HepG2 (cell line): Measurements from ENCODE around the gene ATG3. TPM values are rescaled to one million over a fixed set of nuclear protein-coding genes. Genes with fewer than 3 reads are reported as not detected.

ENCODE experiments used
- ADNP ChIP-seq: sonication (generic); formaldehyde crosslinking; IDR thresholded peaks from 2 replicates; pipeline ENCODE4 v1.4.0; 2020; ENCODE audit warnings: missing genetic modification reagents
- ATF2 ChIP-seq: sonication (generic); formaldehyde crosslinking; IDR thresholded peaks from 2 replicates; pipeline ENCODE4 v1.4.0; 2020; ENCODE audit warnings: missing genetic modification reagents
- FOXA3 ChIP-seq: IDR thresholded peaks from 2 replicates; pipeline ENCODE4 v1.6.1; 2016; ENCODE audit warnings: missing genetic modification reagents, missing compliant biosample characterization
- GABPA ChIP-seq, 2 experiments: IDR thresholded peaks; 2 replicates each; pipeline ENCODE4 v1.6.1; 2011 to 2016; ENCODE audit warnings: low read depth in 2 of 2, low read length in 1 of 2, missing biosample characterization in 1 of 2, missing genetic modification characterization in 1 of 2
- HOXA3 ChIP-seq: sonication (generic); formaldehyde crosslinking; IDR thresholded peaks from 2 replicates; pipeline ENCODE4 v1.5.0; 2020; ENCODE audit warnings: missing genetic modification reagents
- IRF2 ChIP-seq: IDR thresholded peaks from 2 replicates; pipeline ENCODE4 v1.6.1; 2018; ENCODE audit warnings: missing genetic modification reagents, missing compliant biosample characterization
- MAZ ChIP-seq, 2 experiments: sonication (generic) in 1 of 2; formaldehyde crosslinking in 1 of 2; IDR thresholded peaks; 2 replicates each; pipeline versions ENCODE4 v1.5.0 to v1.6.1; 2012 to 2020; ENCODE audit warnings: low read depth in 2 of 2, mild to moderate bottlenecking in 2 of 2, borderline replicate concordance in 1 of 2, improper control_type of control experiment in 1 of 2, low read length in 1 of 2, missing genetic modification reagents in 1 of 2, moderate library complexity in 1 of 2
- NRL ChIP-seq: sonication (generic); formaldehyde crosslinking; IDR thresholded peaks from 2 replicates; pipeline ENCODE4 v1.5.0; 2020; ENCODE audit warnings: missing genetic modification reagents, mild to moderate bottlenecking, moderate library complexity, borderline replicate concordance
- PHF20 ChIP-seq: sonication (generic); formaldehyde crosslinking; IDR thresholded peaks from 2 replicates; pipeline ENCODE4 v1.5.0; 2020; ENCODE audit warnings: mild to moderate bottlenecking, missing genetic modification reagents
- RFXAP ChIP-seq: sonication (generic); formaldehyde crosslinking; IDR thresholded peaks from 2 replicates; pipeline ENCODE4 v1.4.0; 2020; ENCODE audit warnings: missing genetic modification reagents, borderline replicate concordance
- TARDBP ChIP-seq: sonication (generic); formaldehyde crosslinking; IDR thresholded peaks from 2 replicates; pipeline ENCODE4 v1.8.0; 2022; ENCODE audit warnings: mild to moderate bottlenecking, missing genetic modification reagents
- ZBTB20 ChIP-seq: sonication (generic); formaldehyde crosslinking; IDR thresholded peaks from 2 replicates; pipeline ENCODE4 v1.8.1; 2023; ENCODE audit warnings: missing genetic modification reagents, low read depth, mild to moderate bottlenecking, borderline replicate concordance
- ZC3H4 ChIP-seq: sonication (generic); formaldehyde crosslinking; IDR thresholded peaks from 2 replicates; pipeline ENCODE4 v1.4.0; 2020; ENCODE audit warnings: missing genetic modification reagents, borderline replicate concordance
- ZNF292 ChIP-seq: sonication (generic); formaldehyde crosslinking; IDR thresholded peaks from 2 replicates; pipeline ENCODE4 v1.8.1; 2022; ENCODE audit warnings: mild to moderate bottlenecking, low read depth, missing genetic modification reagents, borderline replicate concordance
- ZNF446 ChIP-seq: sonication (generic); formaldehyde crosslinking; IDR thresholded peaks from 2 replicates; pipeline ENCODE4 v1.5.0; 2020; ENCODE audit warnings: mild to moderate bottlenecking, missing genetic modification reagents
- ZNF569 ChIP-seq: sonication (generic); formaldehyde crosslinking; IDR thresholded peaks from 2 replicates; pipeline ENCODE4 v1.5.0; 2020; ENCODE audit warnings: mild to moderate bottlenecking, missing genetic modification reagents, moderate library complexity, borderline replicate concordance
- ZNF841 ChIP-seq: sonication (generic); formaldehyde crosslinking; IDR thresholded peaks from 2 replicates; pipeline ENCODE4 v1.8.1; 2023; ENCODE audit warnings: missing genetic modification reagents, borderline replicate concordance
- polyA plus RNA-seq, 8 experiments: library from polyadenylated mRNA; depleted of rRNA in 3 of 8; stranded (reverse) in 7 of 8; unstranded in 1 of 8; fragments of >200 nt; fragmentation: Illumina TruSeq in 4 of 8; extraction: Trizol in 4 of 8; gene quantifications; 2 replicates each; pipeline versions ENCODE4 v1.2.1 to v1.2.3, GENCODE V29; 2011 to 2016; ENCODE audit warnings: low read depth in 4 of 8, missing spikeins in 1 of 8, mixed read lengths in 1 of 8; ENCODE audit not compliant: insufficient read depth in 1 of 8
- total RNA-seq, 5 experiments: library from RNA; depleted of rRNA; stranded (reverse); fragments of >200 nt; fragmentation: Illumina TruSeq; extraction: Trizol; gene quantifications; 2 replicates each; pipeline ENCODE4 v1.2.3, GENCODE V29; 2016; ENCODE audit warnings: low read depth in 1 of 5
- TF ChIP-seq, protein P1 (sequence below): sonication (generic); formaldehyde crosslinking; IDR thresholded peaks from 2 replicates; pipeline ENCODE4 v1.8.1; 2022; ENCODE audit warnings: low read depth, mild to moderate bottlenecking, missing genetic modification reagents
- TF ChIP-seq, protein P2 (sequence below): sonication (generic); formaldehyde crosslinking; conservative IDR thresholded peaks from 2 replicates; pipeline ENCODE4 v1.5.0; 2020; ENCODE audit warnings: missing genetic modification reagents
- TF ChIP-seq, protein P3 (sequence below): sonication (generic); formaldehyde crosslinking; IDR thresholded peaks from 2 replicates; pipeline ENCODE4 v1.8.1; 2023; ENCODE audit warnings: mild to moderate bottlenecking, missing genetic modification reagents

Gene ATG3
- total and polyA plus RNA-seq, 2 of the 13 experiments (the other 11 are each of a cell fraction or from before 2014, with no cell fraction given), result 19.6 to 34.8 TPM

DNA sequence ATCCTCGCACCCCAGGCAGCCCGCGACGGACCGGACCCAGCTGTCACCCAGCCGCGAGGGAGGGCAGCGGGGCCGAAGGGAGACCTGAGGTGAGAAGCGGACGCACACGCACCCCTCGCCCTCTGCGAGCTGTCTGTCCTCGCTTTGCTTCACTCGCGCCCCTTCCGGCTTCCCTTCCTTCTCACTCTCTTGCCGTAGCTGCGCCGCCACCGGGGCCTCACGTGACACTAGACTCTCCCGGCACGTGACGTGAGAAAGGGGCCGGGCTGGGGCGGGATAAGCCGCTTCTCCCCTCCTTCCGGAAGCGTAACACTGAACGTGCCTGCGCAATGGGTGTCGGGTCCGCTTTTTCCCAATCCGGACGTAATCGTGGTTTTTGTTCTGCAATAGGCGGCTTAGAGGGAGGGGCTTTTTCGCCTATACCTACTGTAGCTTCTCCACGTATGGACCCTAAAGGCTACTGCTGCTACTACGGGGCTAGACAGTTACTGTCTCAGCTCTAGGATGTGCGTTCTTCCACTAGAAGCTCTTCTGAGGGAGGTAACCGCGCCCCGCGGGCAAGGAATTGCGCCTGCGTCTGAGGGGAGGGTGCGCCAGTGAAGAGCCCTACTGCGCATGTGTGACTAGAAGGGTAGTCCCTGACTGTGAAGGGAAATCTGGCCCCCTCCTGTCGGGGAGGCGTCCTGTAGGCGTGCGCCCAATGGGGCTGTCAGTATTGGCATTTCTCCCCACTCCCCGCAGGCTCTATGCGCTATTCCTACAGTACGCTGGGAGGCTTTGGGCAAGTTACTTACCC is at the start of gene ATG3, which contains the start of gene SLC35A5 (continued):
- TF ChIP-seq, protein P1, sequence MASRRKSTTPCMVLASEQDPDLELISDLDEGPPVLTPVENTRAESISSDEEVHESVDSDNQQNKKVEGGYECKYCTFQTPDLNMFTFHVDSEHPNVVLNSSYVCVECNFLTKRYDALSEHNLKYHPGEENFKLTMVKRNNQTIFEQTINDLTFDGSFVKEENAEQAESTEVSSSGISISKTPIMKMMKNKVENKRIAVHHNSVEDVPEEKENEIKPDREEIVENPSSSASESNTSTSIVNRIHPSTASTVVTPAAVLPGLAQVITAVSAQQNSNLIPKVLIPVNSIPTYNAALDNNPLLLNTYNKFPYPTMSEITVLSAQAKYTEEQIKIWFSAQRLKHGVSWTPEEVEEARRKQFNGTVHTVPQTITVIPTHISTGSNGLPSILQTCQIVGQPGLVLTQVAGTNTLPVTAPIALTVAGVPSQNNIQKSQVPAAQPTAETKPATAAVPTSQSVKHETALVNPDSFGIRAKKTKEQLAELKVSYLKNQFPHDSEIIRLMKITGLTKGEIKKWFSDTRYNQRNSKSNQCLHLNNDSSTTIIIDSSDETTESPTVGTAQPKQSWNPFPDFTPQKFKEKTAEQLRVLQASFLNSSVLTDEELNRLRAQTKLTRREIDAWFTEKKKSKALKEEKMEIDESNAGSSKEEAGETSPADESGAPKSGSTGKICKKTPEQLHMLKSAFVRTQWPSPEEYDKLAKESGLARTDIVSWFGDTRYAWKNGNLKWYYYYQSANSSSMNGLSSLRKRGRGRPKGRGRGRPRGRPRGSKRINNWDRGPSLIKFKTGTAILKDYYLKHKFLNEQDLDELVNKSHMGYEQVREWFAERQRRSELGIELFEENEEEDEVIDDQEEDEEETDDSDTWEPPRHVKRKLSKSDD (CRISPR knock-in tag), result 0 out of 2 replicates have a peak, but pooled peaks have one; percentile 52
- no peak for TF ChIP-seq ADNP (CRISPR knock-in tag)
- TF ChIP-seq ZBTB20 (CRISPR knock-in tag), result peak; percentile 82; the same call in 1 of the 2 replicates
- peak; percentile 29; the same call in 1 of the 2 replicates for TF ChIP-seq RFXAP
- peak; percentile 86 for TF ChIP-seq TARDBP
- peak; percentile 83; the same call in 1 of the 2 replicates for TF ChIP-seq IRF2
- peak; percentile 48; the same call in 1 of the 2 replicates for TF ChIP-seq ZNF446 (CRISPR knock-in tag)
- peak; percentile 93 for TF ChIP-seq PHF20 (CRISPR knock-in tag)
- no peak; the same call in 1 of the 2 replicates for TF ChIP-seq ZNF569 (CRISPR knock-in tag)
- TF ChIP-seq MAZ (IDR thresholded peaks at IDR 0.05; ENCODE audit: borderline replicate concordance, low read depth, low read length), result peak; percentile 86
- TF ChIP-seq MAZ (CRISPR knock-in tag; IDR thresholded peaks at IDR 0.05; ENCODE audit: low read depth), result no peak; the same call in none of the 2 replicates
- TF ChIP-seq ATF2 (CRISPR knock-in tag), result peak; percentile 17; the same call in 1 of the 2 replicates
- peak; percentile 38 for TF ChIP-seq GABPA (IDR thresholded peaks at IDR 0.05; ENCODE audit: low read depth, low read length)
- peak; percentile 86 for TF ChIP-seq GABPA (CRISPR knock-in tag; IDR thresholded peaks at IDR 0.05; ENCODE audit: low read depth)
- TF ChIP-seq ZC3H4 (CRISPR knock-in tag), result no peak
- TF ChIP-seq HOXA3 (CRISPR knock-in tag), result peak; percentile 81
- peak; percentile 26; the same call in 1 of the 2 replicates for TF ChIP-seq ZNF292
- TF ChIP-seq, protein P2, sequence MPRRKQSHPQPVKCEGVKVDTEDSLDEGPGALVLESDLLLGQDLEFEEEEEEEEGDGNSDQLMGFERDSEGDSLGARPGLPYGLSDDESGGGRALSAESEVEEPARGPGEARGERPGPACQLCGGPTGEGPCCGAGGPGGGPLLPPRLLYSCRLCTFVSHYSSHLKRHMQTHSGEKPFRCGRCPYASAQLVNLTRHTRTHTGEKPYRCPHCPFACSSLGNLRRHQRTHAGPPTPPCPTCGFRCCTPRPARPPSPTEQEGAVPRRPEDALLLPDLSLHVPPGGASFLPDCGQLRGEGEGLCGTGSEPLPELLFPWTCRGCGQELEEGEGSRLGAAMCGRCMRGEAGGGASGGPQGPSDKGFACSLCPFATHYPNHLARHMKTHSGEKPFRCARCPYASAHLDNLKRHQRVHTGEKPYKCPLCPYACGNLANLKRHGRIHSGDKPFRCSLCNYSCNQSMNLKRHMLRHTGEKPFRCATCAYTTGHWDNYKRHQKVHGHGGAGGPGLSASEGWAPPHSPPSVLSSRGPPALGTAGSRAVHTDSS (CRISPR knock-in tag), result no peak
- TF ChIP-seq, protein P3, sequence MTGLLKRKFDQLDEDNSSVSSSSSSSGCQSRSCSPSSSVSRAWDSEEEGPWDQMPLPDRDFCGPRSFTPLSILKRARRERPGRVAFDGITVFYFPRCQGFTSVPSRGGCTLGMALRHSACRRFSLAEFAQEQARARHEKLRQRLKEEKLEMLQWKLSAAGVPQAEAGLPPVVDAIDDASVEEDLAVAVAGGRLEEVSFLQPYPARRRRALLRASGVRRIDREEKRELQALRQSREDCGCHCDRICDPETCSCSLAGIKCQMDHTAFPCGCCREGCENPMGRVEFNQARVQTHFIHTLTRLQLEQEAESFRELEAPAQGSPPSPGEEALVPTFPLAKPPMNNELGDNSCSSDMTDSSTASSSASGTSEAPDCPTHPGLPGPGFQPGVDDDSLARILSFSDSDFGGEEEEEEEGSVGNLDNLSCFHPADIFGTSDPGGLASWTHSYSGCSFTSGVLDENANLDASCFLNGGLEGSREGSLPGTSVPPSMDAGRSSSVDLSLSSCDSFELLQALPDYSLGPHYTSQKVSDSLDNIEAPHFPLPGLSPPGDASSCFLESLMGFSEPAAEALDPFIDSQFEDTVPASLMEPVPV (CRISPR knock-in tag), result peak; percentile 40; the same call in 1 of the 2 replicates
- TF ChIP-seq ZNF841 (CRISPR knock-in tag), result 0 out of 2 replicates have a peak, but pooled peaks have one; percentile 2
- TF ChIP-seq FOXA3 (CRISPR knock-in tag), result peak; percentile 34; the same call in 1 of the 2 replicates
- peak; percentile 60 for TF ChIP-seq NRL (CRISPR knock-in tag)
